Naive thymus-derived CD4-positive, alpha-beta T cell (primary cell): ENCODE data around the gene GNG7. TPM values are rescaled to one million over a fixed set of nuclear protein-coding genes. Genes with fewer than 3 reads are reported as not detected.
"Not testable (repeated sequence)": the region's sequence is repeated elsewhere in the genome, so short reads cannot be mapped to it uniquely, and the experiment has no call there.

Source experiments
- ATAC-seq: fragments of 150-1000 bp; cut with Tn5 transposase; 2 replicates; pipeline ENCODE4 v1.10.0; 2021; ENCODE audit warnings: mild to moderate bottlenecking, moderate library complexity
- CTCF ChIA-PET: fragments of 350-600 bp; sonication (Branson Sonifier 250); formaldehyde crosslinking; loops from one replicate; lab custom pipeline; 2021; ENCODE audit warnings: antibody characterized with exemption; lab: Charles Lee
- POLR2A ChIA-PET: fragments of 350-600 bp; sonication (Branson Sonifier 250); formaldehyde crosslinking; loops from one replicate; lab custom pipeline; 2021; ENCODE audit warnings: antibody characterized with exemption, inconsistent platforms; lab: Charles Lee
- DNase-seq, 9 donors: peaks; one replicate each; pipeline versions ENCODE4 v3.0.0 to v3.0.0-alpha.2; 2020 to 2022; ENCODE audit warnings: mixed read lengths in 1 of 9
- H3K27ac ChIP-seq: one replicate; pipeline ENCODE4 v1.7.0; 2013; ENCODE audit warnings: mild to moderate bottlenecking, low read depth, low read length, moderate library complexity
- H3K27me3 ChIP-seq, 2 donors: one replicate each; pipeline ENCODE4 v1.7.0; 2013; ENCODE audit warnings: low read length in 2 of 2, mild to moderate bottlenecking in 2 of 2, moderate library complexity in 2 of 2; ENCODE audit not compliant: control insufficient read depth in 2 of 2, insufficient read depth in 2 of 2
- H3K36me3 ChIP-seq, 3 experiments: 1 replicate in 2 of 3; 2 replicates in 1 of 3; pipeline ENCODE4 v1.7.0; 2013; ENCODE audit warnings: low read length in 3 of 3, mild to moderate bottlenecking in 3 of 3, moderate library complexity in 1 of 3; ENCODE audit not compliant: insufficient read depth in 3 of 3, control insufficient read depth in 2 of 3
- H3K4me1 ChIP-seq, 2 donors: one replicate each; pipeline ENCODE4 v1.7.0; 2013; ENCODE audit warnings: low read length in 2 of 2, mild to moderate bottlenecking in 2 of 2, moderate library complexity in 1 of 2; ENCODE audit not compliant: control insufficient read depth in 2 of 2, insufficient read depth in 2 of 2
- H3K4me3 ChIP-seq: 2 replicates; pipeline ENCODE4 v1.7.0; 2013; ENCODE audit warnings: mild to moderate bottlenecking, low read length
- H3K9me3 ChIP-seq, 3 experiments: 1 replicate in 2 of 3; 2 replicates in 1 of 3; pipeline ENCODE4 v1.7.0; 2013; ENCODE audit warnings: low read length in 3 of 3; ENCODE audit not compliant: control insufficient read depth in 2 of 3
- H3K27ac Mint-ChIP-seq, 9 donors: one replicate each; pipeline ENCODE4 v1.8.0; 2020 to 2022; ENCODE audit warnings: mixed read lengths in 9 of 9, mild to moderate bottlenecking in 8 of 9, moderate library complexity in 5 of 9, inconsistent platforms in 2 of 9
- H3K27me3 Mint-ChIP-seq, 5 donors: one replicate each; pipeline ENCODE4 v1.8.0; 2021 to 2022; ENCODE audit warnings: mixed read lengths in 5 of 5, mild to moderate bottlenecking in 1 of 5
- H3K36me3 Mint-ChIP-seq, 5 donors: one replicate each; pipeline ENCODE4 v1.8.0; 2020 to 2022; ENCODE audit warnings: mixed read lengths in 5 of 5, mild to moderate bottlenecking in 3 of 5, inconsistent platforms in 1 of 5
- H3K4me1 Mint-ChIP-seq, 7 donors: one replicate each; pipeline ENCODE4 v1.8.0; 2020 to 2022; ENCODE audit warnings: mixed read lengths in 7 of 7, mild to moderate bottlenecking in 3 of 7, inconsistent platforms in 1 of 7
- H3K4me3 Mint-ChIP-seq, 10 donors: one replicate each; pipeline ENCODE4 v1.8.0; 2020 to 2022; ENCODE audit warnings: mild to moderate bottlenecking in 10 of 10, mixed read lengths in 10 of 10, moderate library complexity in 6 of 10, inconsistent platforms in 2 of 10
- H3K9me3 Mint-ChIP-seq, 11 donors: one replicate each; pipeline ENCODE4 v1.8.0; 2020 to 2022; ENCODE audit warnings: mixed read lengths in 11 of 11, mild to moderate bottlenecking in 4 of 11, inconsistent platforms in 1 of 11, moderate library complexity in 1 of 11
- intact Hi-C, 2 donors: fragments of 100-400 bp; cut with micrococcal nuclease; formaldehyde crosslinking; loops; one replicate each; pipeline ENCODE4 v1.15.1; 2023
- polyA plus RNA-seq, 2 donors: library from polyadenylated mRNA; unstranded; fragments of 300-500 nt; fragmentation: Illumina TruSeq; gene quantifications; one replicate each; pipeline ENCODE4 v1.2.3, GENCODE V29; 2021
- total RNA-seq, 6 experiments: library from RNA in 5 of 6; stranded (reverse) in 5 of 6; gene quantifications; 1 replicate in 5 of 6; 2 replicates in 1 of 6; pipeline ENCODE4 v1.2.3 and lab custom pipeline; 2021 to 2026

Gene GNG7
- total and polyA plus RNA-seq, 7 experiments from 2014 or later: 0.31 to 6.8 (median 4.7) TPM

DNA sequence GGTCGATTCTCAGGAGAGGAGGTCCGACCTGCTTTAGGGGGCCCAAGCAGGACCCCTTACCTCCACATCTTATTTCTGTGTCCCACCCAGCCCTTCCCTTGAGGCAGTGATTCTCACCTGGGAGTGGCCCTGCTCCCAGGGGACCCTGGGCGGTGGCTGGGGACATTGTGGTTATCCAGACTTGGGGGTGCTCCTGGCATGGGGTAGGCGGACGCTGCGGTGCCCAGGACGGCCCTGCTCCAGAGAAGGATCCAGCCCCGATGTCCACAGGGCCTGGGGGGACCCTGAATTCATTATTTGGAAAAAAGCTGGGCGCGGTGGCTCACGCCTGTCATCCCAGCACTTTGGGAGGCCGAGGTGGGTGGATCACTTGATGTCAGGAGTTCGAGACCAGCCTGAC is 142.1 kb downstream of the GNG7 start:
- CTCF ChIA-PET: no interaction called here
- H3K36me3 ChIP-seq: no peaks in the 10 kb centered on the region
- no peak overlapping the region for H3K27ac ChIP-seq
- ATAC-seq (no peak), DNase-seq (no peak)
- Mint-ChIP-seq H3K36me3 (no peaks in the 10 kb centered on the region), H3K27me3 (no peaks in the 10 kb centered on the region), H3K27ac (peak overlapping the region in 1 of 9 donors; percentile 52), H3K4me3 (peak overlapping the region in 3 of 10 donors; percentile 17 to 93 (median 83)), H3K4me1 (peaks cover 14 to 59% (median 21%) of the 10 kb centered on the region in 7 donors), H3K9me3 (no peaks in the 10 kb centered on the region)
- H3K4me3 ChIP-seq: no peak overlapping the region
- no peaks in the 10 kb centered on the region for H3K9me3 ChIP-seq
- peaks cover 8 to 11% of the 10 kb centered on the region in 2 donors for H3K4me1 ChIP-seq
- POLR2A ChIA-PET: interaction anchor here (0.5 to 2.8 kb wide), 4 partner anchors 50 to 146 kb away, joined by 5 to 74 read pairs (median 14); partner anchors contain the start of gene GADD45B
- intact Hi-C loops: loop anchor here in 1 of 2 donors (5.0 kb wide), 2 partner anchors 52 to 58 kb away; no protein-coding TSS in a partner anchor
- H3K27me3 ChIP-seq: no peaks in the 10 kb centered on the region

DNA sequence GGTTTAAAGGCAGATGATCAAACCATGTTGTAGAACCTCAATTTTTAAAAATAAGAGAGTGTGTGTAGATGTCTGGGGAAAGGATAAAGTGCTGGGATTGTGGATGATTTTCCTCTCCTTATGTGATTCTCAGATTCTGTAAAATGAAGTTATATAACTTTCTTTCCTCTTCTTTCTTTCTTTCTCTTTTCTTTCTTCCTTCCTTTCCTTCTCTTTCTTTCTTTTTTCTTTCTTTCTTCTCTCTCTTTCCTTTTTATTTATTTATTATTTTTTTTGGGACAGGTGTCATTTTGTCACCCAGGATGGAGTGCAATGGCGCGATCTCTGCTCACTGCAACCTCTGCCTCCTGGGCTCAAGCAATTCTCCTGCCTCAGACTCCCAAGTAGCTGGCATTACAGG is 144.0 kb downstream of the GNG7 start:
- Mint-ChIP-seq H3K27ac (peak overlapping the region in 1 of 9 donors; percentile 63), H3K4me3 (no peak overlapping the region), H3K9me3 (no peaks in the 10 kb centered on the region), H3K4me1 (peaks cover 19 to 55% (median 22%) of the 10 kb centered on the region in 7 donors), H3K36me3 (no peaks in the 10 kb centered on the region), H3K27me3 (no peaks in the 10 kb centered on the region)
- no peaks in the 10 kb centered on the region for H3K27me3 ChIP-seq
- peaks cover 8 to 11% of the 10 kb centered on the region in 2 donors for H3K4me1 ChIP-seq
- no peaks in the 10 kb centered on the region for H3K9me3 ChIP-seq
- DNase-seq (no peak), ATAC-seq (no peak)
- ChIA-PET CTCF (no interaction called here), POLR2A (interaction anchor here (1.1 kb wide), 1 partner anchor 82 kb away, joined by 4 read pairs; the partner anchor contains the start of gene GADD45B)
- H3K36me3 ChIP-seq: no peaks in the 10 kb centered on the region
- no peak overlapping the region for H3K4me3 ChIP-seq
- intact Hi-C loops: no loop called here
- no peak overlapping the region for H3K27ac ChIP-seq

DNA sequence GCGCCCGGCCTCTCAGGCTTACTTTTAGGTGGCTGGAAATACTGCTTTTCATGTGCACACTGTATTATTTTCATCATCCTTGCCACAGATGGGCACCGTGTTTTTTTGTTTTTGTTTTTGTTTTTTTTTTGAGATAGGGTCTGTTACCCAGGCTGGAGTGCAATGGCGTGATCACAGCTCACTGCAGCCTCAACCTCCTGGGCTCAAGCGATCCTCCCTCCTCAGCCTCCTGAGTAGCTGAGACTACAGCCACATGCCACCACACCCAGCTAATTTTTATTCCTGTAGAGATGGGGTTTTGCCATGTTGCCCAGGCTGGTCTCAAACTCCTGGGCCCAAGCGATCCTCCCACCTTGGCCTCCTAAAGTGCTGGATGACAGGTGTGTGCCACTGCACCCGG is 144.4 kb downstream of the GNG7 start:
- H3K27me3 ChIP-seq, DNase-seq, H3K27me3 Mint-ChIP-seq, H3K9me3 ChIP-seq, H3K36me3 Mint-ChIP-seq, H3K4me3 ChIP-seq, intact Hi-C loops, H3K4me3 Mint-ChIP-seq, H3K27ac ChIP-seq, ATAC-seq, CTCF ChIA-PET, H3K9me3 Mint-ChIP-seq, H3K36me3 ChIP-seq: not testable (repeated sequence)
- peaks cover 8 to 11% of the 10 kb centered on the region in 2 donors for H3K4me1 ChIP-seq
- POLR2A ChIA-PET: interaction anchor here (1.3 kb wide), 1 partner anchor 82 kb away, joined by 12 read pairs; the partner anchor contains the start of gene GADD45B
- Mint-ChIP-seq H3K27ac (peak overlapping the region in 1 of 9 donors; percentile 63), H3K4me1 (peaks cover 20 to 51% (median 22%) of the 10 kb centered on the region in 7 donors)

DNA sequence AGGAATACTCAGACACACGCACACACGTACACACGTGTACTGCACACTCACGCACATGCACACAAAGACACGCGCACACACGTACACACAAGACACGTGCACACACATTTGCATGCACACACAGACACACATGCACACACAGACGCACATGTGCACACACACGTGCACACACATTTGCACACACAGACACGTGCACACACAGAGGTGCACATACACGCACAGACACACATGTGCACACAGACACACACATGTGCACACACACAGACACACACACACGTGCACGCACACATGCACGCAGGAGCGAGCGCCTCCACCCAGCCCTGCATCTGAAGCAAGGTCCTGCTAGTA is 145.4 kb downstream of the GNG7 start:
- Mint-ChIP-seq H3K4me3 (no peak overlapping the region), H3K36me3 (no peaks in the 10 kb centered on the region), H3K4me1 (peaks cover 21 to 50% (median 24%) of the 10 kb centered on the region in 7 donors), H3K27ac (peak overlapping the region in 3 of 9 donors; percentile 1 to 44 (median 22)), H3K27me3 (no peaks in the 10 kb centered on the region), H3K9me3 (peaks cover 0 to 2% (median 0%) of the 10 kb centered on the region in 11 donors)
- no peak overlapping the region for H3K27ac ChIP-seq
- ATAC-seq: no peak
- intact Hi-C loops: no loop called here
- H3K4me3 ChIP-seq: no peak overlapping the region
- no peaks in the 10 kb centered on the region for H3K27me3 ChIP-seq
- DNase-seq: no peak
- peaks cover 12 to 16% of the 10 kb centered on the region in 2 donors for H3K4me1 ChIP-seq
- CTCF ChIA-PET: no interaction called here
- POLR2A ChIA-PET: interaction anchor here (0.8 to 2.3 kb wide), 4 partner anchors 24 to 590 kb away, joined by 3 to 12 read pairs (median 6); partner anchors contain the start of gene GADD45B
- H3K36me3 ChIP-seq: no peaks in the 10 kb centered on the region
- H3K9me3 ChIP-seq: no peaks in the 10 kb centered on the region

DNA sequence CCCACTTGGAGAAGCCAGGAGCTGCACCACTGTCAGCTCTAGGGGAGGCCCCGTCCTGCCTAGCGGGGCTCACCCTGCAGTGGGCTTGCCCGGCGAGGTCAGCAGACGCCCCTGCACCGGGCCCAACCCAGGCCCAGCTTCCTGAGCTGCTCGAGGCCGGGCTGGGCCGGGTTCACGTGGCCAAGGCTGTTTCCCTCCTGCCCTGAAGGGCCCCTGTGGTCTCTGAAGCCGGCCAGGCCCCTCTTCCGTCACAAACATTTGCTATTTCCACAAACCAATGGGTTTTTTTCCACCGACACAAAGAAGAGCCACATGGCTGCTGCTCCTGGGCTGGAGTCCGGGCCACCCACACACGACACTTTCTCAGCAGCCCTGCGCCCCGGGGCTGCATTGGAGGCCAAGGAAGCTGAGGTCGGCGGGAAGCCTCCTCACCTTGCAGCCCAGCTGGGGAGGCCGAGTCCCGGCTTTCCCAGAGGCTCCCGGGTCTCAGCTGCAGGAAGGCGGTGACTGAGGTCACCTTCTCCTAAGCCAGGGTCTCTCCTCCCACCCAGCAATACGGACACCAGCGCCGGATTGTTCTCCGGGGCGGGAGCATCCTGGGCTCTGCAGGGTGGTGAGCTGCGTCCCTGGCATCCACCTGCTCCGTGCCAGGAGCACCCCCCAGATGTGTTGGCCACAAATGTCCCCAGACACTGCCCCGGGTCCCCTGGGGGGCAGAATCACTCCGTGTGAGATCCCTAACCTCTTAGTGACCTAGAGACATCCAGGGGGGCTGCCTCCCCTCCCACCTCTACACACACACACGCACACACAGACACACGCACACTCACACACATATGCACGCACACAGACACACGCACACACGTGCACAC is 146.0 kb downstream of the GNG7 start:
- Mint-ChIP-seq H3K27ac (peak overlapping the region in 3 of 9 donors; percentile 1 to 44 (median 22)), H3K9me3 (peaks cover 0 to 2% (median 0%) of the 10 kb centered on the region in 11 donors), H3K36me3 (no peaks in the 10 kb centered on the region), H3K4me3 (no peak overlapping the region), H3K27me3 (no peaks in the 10 kb centered on the region), H3K4me1 (peaks cover 19 to 50% (median 24%) of the 10 kb centered on the region in 7 donors)
- CTCF ChIA-PET: no interaction called here
- Histone ChIP-seq H3K4me3 (no peak overlapping the region), H3K27ac (no peak overlapping the region), H3K36me3 (no peaks in the 10 kb centered on the region), H3K4me1 (peaks cover 16 to 18% of the 10 kb centered on the region in 2 donors), H3K27me3 (no peaks in the 10 kb centered on the region), H3K9me3 (no peaks in the 10 kb centered on the region)
- DNase-seq (no peak), ATAC-seq (no peak)
- POLR2A ChIA-PET: interaction anchor here (1.0 to 2.3 kb wide), 3 partner anchors 55 to 80 kb away, joined by 3 to 10 read pairs (median 3); partner anchors contain the start of gene GADD45B
- intact Hi-C loops: no loop called here

DNA sequence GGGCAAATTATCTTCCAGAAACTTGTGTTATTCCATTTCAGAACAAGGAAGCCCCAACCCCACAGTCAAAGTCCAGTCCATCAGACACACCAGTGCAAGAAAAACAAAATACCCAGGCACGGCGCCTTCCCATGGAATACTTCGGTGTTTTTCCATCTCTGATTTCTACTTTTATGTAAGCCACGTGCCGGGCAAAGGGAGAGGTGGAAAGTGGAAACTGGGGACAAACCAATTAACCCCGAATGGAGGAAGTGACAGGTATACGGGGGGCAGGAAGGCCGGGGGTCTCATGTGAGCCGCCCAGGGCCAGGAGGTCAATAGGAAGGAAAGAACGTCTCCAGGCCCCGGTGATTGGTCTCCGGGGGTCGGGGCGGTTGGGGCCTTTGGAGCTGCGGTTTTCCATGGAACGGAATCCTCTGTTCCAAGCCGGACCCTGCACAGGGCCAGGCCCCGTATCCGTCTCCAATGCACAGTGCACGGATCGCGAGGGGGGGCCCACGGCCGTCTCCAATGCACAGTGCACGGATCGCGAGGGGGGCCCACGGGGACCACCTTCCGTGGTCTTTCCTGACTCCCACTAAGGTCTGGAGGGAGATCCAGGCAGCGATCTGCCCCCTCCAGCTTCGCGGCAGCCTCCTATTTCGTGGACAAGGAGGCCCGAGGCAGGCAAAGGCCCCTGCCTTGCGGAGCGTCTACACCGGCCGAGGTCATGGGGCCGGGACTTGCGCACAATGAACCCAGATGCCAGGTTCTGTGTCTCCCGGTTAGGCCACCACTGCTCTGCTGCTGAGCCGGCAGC is 146.9 kb downstream of the GNG7 start:
- Histone ChIP-seq H3K27ac (no peak overlapping the region), H3K4me1 (peaks cover 10 to 12% of the 10 kb centered on the region in 2 donors), H3K9me3 (no peaks in the 10 kb centered on the region), H3K27me3 (no peaks in the 10 kb centered on the region), H3K4me3 (no peak overlapping the region), H3K36me3 (no peaks in the 10 kb centered on the region)
- intact Hi-C loops: no loop called here
- no peaks in the 10 kb centered on the region for H3K36me3 Mint-ChIP-seq
- peaks cover 0 to 2% (median 0%) of the 10 kb centered on the region in 11 donors for H3K9me3 Mint-ChIP-seq
- ATAC-seq (no peak), DNase-seq (no peak)
- no peaks in the 10 kb centered on the region for H3K27me3 Mint-ChIP-seq
- ChIA-PET CTCF (interaction anchor here (1.0 kb wide), 1 partner anchor 80 kb away, joined by 6 read pairs; the partner anchor contains the start of gene GADD45B), POLR2A (interaction anchor here (1.0 to 2.3 kb wide), 3 partner anchors 56 to 79 kb away, joined by 3 to 10 read pairs (median 3); partner anchors contain the start of gene GADD45B)
- H3K27ac Mint-ChIP-seq: peak overlapping the region in 1 of 9 donors; percentile 29
- no peak overlapping the region for H3K4me3 Mint-ChIP-seq
- peaks cover 15 to 48% (median 20%) of the 10 kb centered on the region in 7 donors for H3K4me1 Mint-ChIP-seq
